ENCODE results near the gene IFNL1.

The IFNL1 gene

DNA sequence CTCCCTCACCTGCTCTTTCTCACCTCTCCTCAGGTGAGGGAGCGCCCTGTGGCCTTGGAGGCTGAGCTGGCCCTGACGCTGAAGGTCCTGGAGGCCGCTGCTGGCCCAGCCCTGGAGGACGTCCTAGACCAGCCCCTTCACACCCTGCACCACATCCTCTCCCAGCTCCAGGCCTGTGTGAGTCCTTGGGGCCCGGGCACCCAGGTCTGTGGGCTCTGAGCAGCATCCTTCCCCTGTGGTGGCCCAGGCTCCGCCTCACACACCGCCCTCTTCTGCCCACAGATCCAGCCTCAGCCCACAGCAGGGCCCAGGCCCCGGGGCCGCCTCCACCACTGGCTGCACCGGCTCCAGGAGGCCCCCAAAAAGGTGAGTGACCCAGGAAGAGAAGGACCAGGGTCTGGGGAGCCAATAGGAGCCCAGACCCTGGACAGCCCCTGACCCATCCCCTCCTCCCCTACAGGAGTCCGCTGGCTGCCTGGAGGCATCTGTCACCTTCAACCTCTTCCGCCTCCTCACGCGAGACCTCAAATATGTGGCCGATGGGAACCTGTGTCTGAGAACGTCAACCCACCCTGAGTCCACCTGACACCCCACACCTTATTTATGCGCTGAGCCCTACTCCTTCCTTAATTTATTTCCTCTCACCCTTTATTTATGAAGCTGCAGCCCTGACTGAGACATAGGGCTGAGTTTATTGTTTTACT is 1.9 kb downstream of the IFNL1 start:
- DNase-seq (ENCODE audit: low spot score): no peak
- in situ Hi-C loops (cut with MboI; ENCODE audit: low sequenced_read_pairs, unreplicated experiment): no loop called here
- TF ChIP-seq, protein P1, sequence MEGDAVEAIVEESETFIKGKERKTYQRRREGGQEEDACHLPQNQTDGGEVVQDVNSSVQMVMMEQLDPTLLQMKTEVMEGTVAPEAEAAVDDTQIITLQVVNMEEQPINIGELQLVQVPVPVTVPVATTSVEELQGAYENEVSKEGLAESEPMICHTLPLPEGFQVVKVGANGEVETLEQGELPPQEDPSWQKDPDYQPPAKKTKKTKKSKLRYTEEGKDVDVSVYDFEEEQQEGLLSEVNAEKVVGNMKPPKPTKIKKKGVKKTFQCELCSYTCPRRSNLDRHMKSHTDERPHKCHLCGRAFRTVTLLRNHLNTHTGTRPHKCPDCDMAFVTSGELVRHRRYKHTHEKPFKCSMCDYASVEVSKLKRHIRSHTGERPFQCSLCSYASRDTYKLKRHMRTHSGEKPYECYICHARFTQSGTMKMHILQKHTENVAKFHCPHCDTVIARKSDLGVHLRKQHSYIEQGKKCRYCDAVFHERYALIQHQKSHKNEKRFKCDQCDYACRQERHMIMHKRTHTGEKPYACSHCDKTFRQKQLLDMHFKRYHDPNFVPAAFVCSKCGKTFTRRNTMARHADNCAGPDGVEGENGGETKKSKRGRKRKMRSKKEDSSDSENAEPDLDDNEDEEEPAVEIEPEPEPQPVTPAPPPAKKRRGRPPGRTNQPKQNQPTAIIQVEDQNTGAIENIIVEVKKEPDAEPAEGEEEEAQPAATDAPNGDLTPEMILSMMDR (IDR thresholded peaks at IDR 0.05; ENCODE audit: borderline replicate concordance, control extremely low read depth, extremely low read depth, insufficient read depth, missing control alignments): no peak

DNA sequence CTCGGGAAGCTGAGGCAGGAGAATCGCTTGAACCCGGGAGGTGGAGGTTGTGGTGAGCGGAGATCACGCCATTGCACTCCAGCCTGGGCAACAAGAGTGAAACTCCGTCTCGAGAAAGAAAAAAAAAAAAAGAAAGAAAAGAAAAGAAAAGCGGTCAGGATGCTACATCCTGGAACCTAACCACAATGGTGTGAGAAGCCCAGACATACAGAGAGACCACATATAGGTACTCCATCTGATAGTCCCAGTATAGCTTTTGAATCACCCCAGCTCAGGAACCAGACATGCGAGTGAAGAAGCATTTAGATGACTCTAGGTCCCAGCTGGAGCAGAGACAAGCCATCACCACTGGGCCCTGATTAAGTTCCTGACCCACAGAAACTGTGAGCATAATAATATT is 3.2 kb downstream of the IFNL1 start:
- TF ChIP-seq, protein P1 (IDR thresholded peaks at IDR 0.05; ENCODE audit: borderline replicate concordance, control extremely low read depth, extremely low read depth, insufficient read depth, missing control alignments): no peak
- in situ Hi-C loops (cut with MboI; ENCODE audit: low sequenced_read_pairs, unreplicated experiment): no loop called here
- no peak for DNase-seq (ENCODE audit: low spot score)

DNA sequence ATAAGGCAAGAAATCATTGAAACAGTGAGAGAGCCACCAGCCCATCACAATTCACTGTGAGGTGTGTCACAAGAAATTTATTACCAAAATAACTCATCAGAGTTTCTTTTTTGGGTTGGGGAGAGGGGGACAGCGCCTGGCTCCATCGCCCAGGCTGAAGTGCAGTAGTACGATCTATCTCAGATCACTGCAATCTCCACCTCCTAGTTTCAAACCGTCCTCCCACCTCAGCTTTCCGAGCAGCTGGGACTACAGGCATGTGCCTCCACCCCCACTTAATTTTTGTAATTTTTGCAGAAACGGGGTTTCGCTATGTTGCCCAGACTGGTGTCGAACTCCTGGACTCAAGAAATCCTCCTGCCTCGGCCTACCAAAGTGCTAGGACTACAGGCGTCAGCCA is 3.6 kb downstream of the IFNL1 start:
- DNase-seq (ENCODE audit: low spot score): no peak
- TF ChIP-seq, protein P1 (IDR thresholded peaks at IDR 0.05; ENCODE audit: borderline replicate concordance, control extremely low read depth, extremely low read depth, insufficient read depth, missing control alignments): no peak
- in situ Hi-C loops (cut with MboI; ENCODE audit: low sequenced_read_pairs, unreplicated experiment): no loop called here

DNA sequence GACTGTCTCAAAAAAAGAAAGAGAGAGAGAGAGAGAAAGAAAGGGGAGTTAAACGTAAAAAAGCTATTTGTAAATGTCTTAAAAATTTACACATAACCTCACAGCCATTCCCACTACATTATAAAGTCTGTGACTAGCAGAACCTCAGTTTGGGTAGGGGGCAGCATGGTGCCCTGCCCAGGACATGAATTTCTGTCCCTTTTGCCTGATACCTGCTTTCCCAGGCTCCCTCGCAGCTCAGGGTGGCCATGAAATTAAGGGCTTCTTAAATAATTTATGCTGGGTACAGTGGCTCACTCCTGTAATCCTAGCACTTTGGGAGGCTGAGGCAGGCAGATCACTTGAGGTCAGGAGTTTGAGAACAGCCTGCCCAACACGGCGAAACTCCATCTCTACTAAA is 4.8 kb downstream of the IFNL1 start:
- TF ChIP-seq, protein P1 (IDR thresholded peaks at IDR 0.05; ENCODE audit: borderline replicate concordance, control extremely low read depth, extremely low read depth, insufficient read depth, missing control alignments): no peak
- no peak for DNase-seq (ENCODE audit: low spot score)
- in situ Hi-C loops (cut with MboI; ENCODE audit: low sequenced_read_pairs, unreplicated experiment): no loop called here

DNA sequence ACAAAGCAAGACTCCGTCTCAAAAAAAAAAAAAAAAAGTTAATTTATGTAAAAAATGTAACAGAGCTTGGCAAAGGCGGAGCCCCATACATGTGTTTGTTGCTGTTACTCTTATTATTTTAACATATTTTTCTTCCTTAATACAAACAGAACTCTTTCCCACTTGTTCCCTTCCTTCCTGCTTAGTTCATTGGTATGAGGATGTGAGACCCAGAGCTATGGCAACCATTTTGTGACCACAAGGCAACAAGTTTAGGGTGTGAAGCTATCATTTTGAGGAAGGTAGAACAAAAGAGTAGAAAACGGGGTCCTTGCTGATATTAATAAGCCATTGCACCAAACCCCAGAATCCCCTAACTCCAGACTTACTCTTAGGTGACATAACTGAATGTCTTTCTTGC is 5.4 kb downstream of the IFNL1 start:
- TF ChIP-seq, protein P1 (IDR thresholded peaks at IDR 0.05; ENCODE audit: borderline replicate concordance, control extremely low read depth, extremely low read depth, insufficient read depth, missing control alignments): no peak
- DNase-seq (ENCODE audit: low spot score): no peak
- in situ Hi-C loops (cut with MboI; ENCODE audit: low sequenced_read_pairs, unreplicated experiment): no loop called here

DNA sequence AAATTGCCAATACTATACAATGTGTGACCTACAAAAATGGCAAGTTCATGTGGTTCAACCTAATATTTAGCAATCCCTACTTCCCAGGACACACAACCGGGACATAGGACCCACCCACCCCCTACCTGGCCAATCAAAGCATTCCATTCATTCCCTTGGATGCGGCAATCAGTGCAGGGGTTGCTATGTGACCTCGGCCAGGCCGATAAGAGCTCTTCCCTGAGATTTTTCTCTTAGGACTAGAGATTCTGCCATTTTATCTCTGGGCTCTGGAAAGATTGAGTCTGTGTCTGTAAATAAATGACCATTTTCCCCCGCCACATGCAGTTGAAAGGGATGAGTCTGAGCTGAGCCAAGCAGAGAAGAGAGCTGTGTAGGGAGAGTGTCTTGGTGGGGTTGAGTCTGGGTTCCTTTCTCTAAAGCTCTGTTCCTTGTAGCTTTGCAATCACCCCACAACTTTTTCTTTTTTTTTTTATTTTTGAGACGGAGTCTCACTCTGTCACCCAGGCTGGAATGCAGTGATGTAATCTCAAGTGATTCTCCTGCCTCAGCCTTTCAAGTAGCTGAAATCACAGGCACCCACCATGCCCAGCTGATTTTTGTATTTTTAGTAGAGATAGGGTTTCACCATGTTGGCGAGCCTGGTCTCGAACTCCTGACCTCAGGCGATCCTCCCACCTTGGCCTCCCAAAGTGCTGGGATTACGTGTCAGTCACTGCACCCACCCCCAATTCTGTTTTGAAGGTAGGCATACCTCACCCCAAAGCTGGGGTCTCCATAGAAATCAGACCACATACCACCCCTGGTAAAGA is 7.4 kb downstream of the IFNL1 start:
- no peak for DNase-seq (ENCODE audit: low spot score)
- TF ChIP-seq, protein P1 (IDR thresholded peaks at IDR 0.05; ENCODE audit: borderline replicate concordance, control extremely low read depth, extremely low read depth, insufficient read depth, missing control alignments): no peak
- in situ Hi-C loops (cut with MboI; ENCODE audit: low sequenced_read_pairs, unreplicated experiment): no loop called here

Measured in GM13976 (cell line).